ENCODE measurements around the gene SLC25A13. TPM values are rescaled to one million over a fixed set of nuclear protein-coding genes. Genes with fewer than 3 reads are reported as not detected.

The SLC25A13 gene
- total RNA-seq, 1 experiment from 2014 or later: 64.7 TPM

DNA sequence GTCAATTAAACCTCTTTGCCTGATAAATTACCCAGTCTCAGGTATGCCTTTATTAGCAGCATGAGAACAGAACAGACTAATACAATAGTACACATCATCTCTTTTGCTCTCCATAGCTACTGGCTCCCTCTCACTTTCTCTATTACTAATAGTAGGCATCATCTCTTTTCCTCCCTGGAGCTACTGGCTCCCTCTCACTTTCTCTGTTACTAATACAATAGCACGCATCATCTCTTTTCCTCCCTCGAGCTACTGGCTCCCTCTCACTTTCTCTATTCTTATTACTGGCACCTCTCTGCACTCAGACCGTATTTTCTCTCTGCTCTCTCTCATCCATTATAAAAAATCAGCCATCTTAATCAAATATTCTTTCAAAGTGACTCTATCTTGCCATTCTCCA lies 37.1 kb downstream of the SLC25A13 start:
- no peak overlapping the region for H3K4me2 ChIP-seq (ENCODE audit: low read depth, low read length, poor library complexity, severe bottlenecking)
- H3K4me1 ChIP-seq (ENCODE audit: low read length): peaks cover 16% of the 10 kb centered on the region
- no peaks in the 10 kb centered on the region for H4K20me1 ChIP-seq (ENCODE audit: insufficient read depth, low read depth, low read length)
- no peak overlapping the region for H2AFZ ChIP-seq (ENCODE audit: low read length)
- no peak overlapping the region for H3K4me3 ChIP-seq (ENCODE audit: low read length)
- H3K9ac ChIP-seq (ENCODE audit: low read length): no peak overlapping the region
- peaks cover 14% of the 10 kb centered on the region for H3K36me3 ChIP-seq (ENCODE audit: insufficient read depth, low read length)
- H3K27me3 ChIP-seq (ENCODE audit: low read length): no peaks in the 10 kb centered on the region
- no peak overlapping the region for H3K27ac ChIP-seq (ENCODE audit: low read length)
- no peaks in the 10 kb centered on the region for H3K9me2 ChIP-seq (replicated peaks; ENCODE audit: insufficient read depth, low read length)
- no peaks in the 10 kb centered on the region for H3K9me3 ChIP-seq (ENCODE audit: low read length)
- H3K79me2 ChIP-seq (ENCODE audit: low read length): peaks cover 90% of the 10 kb centered on the region
- no peak for DNase-seq

DNA sequence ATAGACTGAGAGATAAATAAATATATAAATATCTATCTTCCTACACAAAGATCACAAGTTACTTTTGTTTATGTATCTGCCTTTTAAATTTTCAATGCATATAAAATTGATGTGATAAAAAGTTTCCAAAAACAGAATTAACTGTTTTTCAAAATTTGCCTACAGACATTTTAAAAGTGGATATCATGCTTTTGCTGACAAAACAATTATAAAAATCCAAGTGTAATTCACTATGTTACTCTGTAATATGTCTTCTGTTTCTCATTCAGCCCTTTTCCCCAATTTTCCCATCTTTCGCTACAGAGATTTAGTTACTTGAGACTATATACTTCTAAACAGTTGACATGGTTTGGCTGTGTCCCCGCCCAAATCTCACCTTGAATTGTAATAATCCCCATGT lies 37.7 kb downstream of the SLC25A13 start:
- no peak overlapping the region for H3K4me3 ChIP-seq (ENCODE audit: low read length)
- H4K20me1 ChIP-seq (ENCODE audit: insufficient read depth, low read depth, low read length): no peaks in the 10 kb centered on the region
- no peak overlapping the region for H3K9ac ChIP-seq (ENCODE audit: low read length)
- no peaks in the 10 kb centered on the region for H3K9me2 ChIP-seq (replicated peaks; ENCODE audit: insufficient read depth, low read length)
- H3K9me3 ChIP-seq (ENCODE audit: low read length): no peaks in the 10 kb centered on the region
- H3K4me1 ChIP-seq (ENCODE audit: low read length): peaks cover 16% of the 10 kb centered on the region
- no peak overlapping the region for H3K27ac ChIP-seq (ENCODE audit: low read length)
- H3K27me3 ChIP-seq (ENCODE audit: low read length): no peaks in the 10 kb centered on the region
- no peak overlapping the region for H3K4me2 ChIP-seq (ENCODE audit: low read depth, low read length, poor library complexity, severe bottlenecking)
- peaks cover 15% of the 10 kb centered on the region for H3K36me3 ChIP-seq (ENCODE audit: insufficient read depth, low read length)
- no peak for DNase-seq
- H2AFZ ChIP-seq (ENCODE audit: low read length): no peak overlapping the region
- peaks cover 94% of the 10 kb centered on the region for H3K79me2 ChIP-seq (ENCODE audit: low read length)

DNA sequence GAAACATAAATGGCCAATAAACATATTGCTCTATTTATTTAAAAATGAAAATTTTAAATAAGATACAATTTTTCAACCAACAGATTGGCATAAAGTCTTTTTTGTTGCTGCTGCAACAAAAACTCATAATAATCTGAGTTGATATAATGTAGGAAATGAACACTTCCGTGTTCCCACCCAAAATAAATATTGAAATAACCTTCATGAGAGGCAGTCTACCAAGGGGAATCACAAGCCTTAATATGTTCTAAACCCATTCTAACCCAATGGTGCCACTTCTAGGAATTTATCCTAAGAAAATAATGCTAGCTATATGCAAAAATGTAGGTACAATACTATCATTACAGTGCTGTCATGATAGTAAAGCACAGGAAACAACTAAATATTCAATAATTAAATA lies 39.1 kb downstream of the SLC25A13 start:
- H3K36me3 ChIP-seq (ENCODE audit: insufficient read depth, low read length): peaks cover 20% of the 10 kb centered on the region
- H3K4me2 ChIP-seq (ENCODE audit: low read depth, low read length, poor library complexity, severe bottlenecking): no peak overlapping the region
- H3K79me2 ChIP-seq (ENCODE audit: low read length): peaks cover 97% of the 10 kb centered on the region
- H3K9ac ChIP-seq (ENCODE audit: low read length): no peak overlapping the region
- no peaks in the 10 kb centered on the region for H4K20me1 ChIP-seq (ENCODE audit: insufficient read depth, low read depth, low read length)
- H3K27me3 ChIP-seq (ENCODE audit: low read length): no peaks in the 10 kb centered on the region
- H3K4me1 ChIP-seq (ENCODE audit: low read length): peaks cover 14% of the 10 kb centered on the region
- DNase-seq: peak; percentile 22
- no peaks in the 10 kb centered on the region for H3K9me2 ChIP-seq (replicated peaks; ENCODE audit: insufficient read depth, low read length)
- H3K27ac ChIP-seq (ENCODE audit: low read length): no peak overlapping the region
- no peaks in the 10 kb centered on the region for H3K9me3 ChIP-seq (ENCODE audit: low read length)
- H2AFZ ChIP-seq (ENCODE audit: low read length): no peak overlapping the region
- no peak overlapping the region for H3K4me3 ChIP-seq (ENCODE audit: low read length)

DNA sequence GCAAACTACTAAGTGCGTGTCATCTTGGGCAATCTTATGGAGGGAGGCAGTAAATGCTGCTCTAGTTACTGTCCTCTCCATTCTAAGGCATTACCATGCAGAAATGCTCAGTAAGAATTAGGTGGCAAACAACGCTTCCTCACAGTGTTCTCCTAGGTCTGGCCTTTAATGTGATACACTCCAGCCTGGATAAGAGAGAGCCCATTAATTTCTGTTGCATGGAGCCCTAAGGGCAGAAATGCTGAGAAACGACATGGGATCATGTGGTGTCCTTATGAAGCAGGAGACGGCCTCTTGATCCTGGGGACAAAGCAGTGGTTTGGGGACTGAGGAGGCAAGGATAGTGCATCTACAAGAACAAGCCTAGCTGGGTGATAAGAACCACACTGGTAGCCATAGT lies 44.0 kb downstream of the SLC25A13 start:
- H3K79me2 ChIP-seq (ENCODE audit: low read length): peaks cover 82% of the 10 kb centered on the region
- H4K20me1 ChIP-seq (ENCODE audit: insufficient read depth, low read depth, low read length): no peaks in the 10 kb centered on the region
- no peak overlapping the region for H2AFZ ChIP-seq (ENCODE audit: low read length)
- no peak overlapping the region for H3K9ac ChIP-seq (ENCODE audit: low read length)
- H3K9me3 ChIP-seq (ENCODE audit: low read length): no peaks in the 10 kb centered on the region
- H3K27ac ChIP-seq (ENCODE audit: low read length): no peak overlapping the region
- H3K4me3 ChIP-seq (ENCODE audit: low read length): no peak overlapping the region
- H3K9me2 ChIP-seq (replicated peaks; ENCODE audit: insufficient read depth, low read length): no peaks in the 10 kb centered on the region
- peaks cover 29% of the 10 kb centered on the region for H3K36me3 ChIP-seq (ENCODE audit: insufficient read depth, low read length)
- no peak overlapping the region for H3K4me2 ChIP-seq (ENCODE audit: low read depth, low read length, poor library complexity, severe bottlenecking)
- no peaks in the 10 kb centered on the region for H3K27me3 ChIP-seq (ENCODE audit: low read length)
- H3K4me1 ChIP-seq (ENCODE audit: low read length): peaks cover 5% of the 10 kb centered on the region
- DNase-seq: peak; percentile 24

DNA sequence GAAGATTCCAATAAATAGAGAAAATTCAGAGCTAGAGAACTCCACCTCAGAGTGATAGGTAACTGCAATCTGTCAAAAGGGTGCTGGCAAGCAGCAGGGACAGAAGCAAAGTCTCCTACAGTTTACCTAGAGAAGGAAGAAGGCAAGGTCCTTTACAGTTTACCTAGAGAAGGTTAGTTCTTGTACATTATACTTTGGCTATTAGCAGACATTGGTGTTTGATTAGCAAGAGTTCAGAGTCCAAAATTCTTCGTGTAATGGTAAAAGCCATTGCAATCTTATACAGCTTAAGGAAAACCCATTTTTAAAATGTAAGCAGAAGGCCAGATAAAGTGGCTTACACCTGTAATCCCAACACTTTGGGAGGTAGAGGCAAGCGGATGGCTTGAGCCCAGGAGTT lies 45.9 kb downstream of the SLC25A13 start:
- Histone ChIP-seq H3K79me2 (ENCODE audit: low read length) (peaks cover 77% of the 10 kb centered on the region), H4K20me1 (ENCODE audit: insufficient read depth, low read depth, low read length) (no peaks in the 10 kb centered on the region), H3K9me2 (replicated peaks; ENCODE audit: insufficient read depth, low read length) (no peaks in the 10 kb centered on the region), H3K9me3 (ENCODE audit: low read length) (no peaks in the 10 kb centered on the region), H3K4me3 (ENCODE audit: low read length) (no peak overlapping the region), H3K27me3 (ENCODE audit: low read length) (no peaks in the 10 kb centered on the region), H3K27ac (ENCODE audit: low read length) (no peak overlapping the region), H3K9ac (ENCODE audit: low read length) (no peak overlapping the region), H2AFZ (ENCODE audit: low read length) (no peak overlapping the region), H3K4me2 (ENCODE audit: low read depth, low read length, poor library complexity, severe bottlenecking) (no peak overlapping the region), H3K4me1 (ENCODE audit: low read length) (peaks cover 5% of the 10 kb centered on the region), H3K36me3 (ENCODE audit: insufficient read depth, low read length) (peaks cover 28% of the 10 kb centered on the region)
- DNase-seq: peak; percentile 16

DNA sequence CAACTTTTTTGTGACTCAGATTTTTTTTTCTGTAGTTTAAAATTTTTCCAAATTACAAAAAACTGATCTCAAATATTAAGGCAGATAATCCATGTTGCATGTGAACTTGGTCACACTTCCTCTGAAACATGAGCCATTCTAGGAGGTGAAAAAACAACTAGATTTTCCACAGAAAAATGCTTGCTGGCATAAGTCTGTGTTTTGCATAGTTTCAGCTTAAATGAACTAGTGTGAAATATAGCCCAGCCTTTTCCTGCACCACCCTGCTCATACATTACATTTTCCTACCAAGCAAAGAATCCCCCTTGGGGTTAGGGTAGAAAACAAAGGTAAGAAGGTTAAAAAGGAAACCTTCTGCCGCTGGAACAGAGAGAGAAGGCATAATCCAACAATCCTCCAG lies 48.2 kb downstream of the SLC25A13 start:
- Histone ChIP-seq H3K27me3 (ENCODE audit: low read length) (no peaks in the 10 kb centered on the region), H3K4me3 (ENCODE audit: low read length) (no peak overlapping the region), H3K27ac (ENCODE audit: low read length) (no peak overlapping the region), H3K9ac (ENCODE audit: low read length) (no peak overlapping the region), H3K36me3 (ENCODE audit: insufficient read depth, low read length) (peaks cover 32% of the 10 kb centered on the region), H3K9me2 (replicated peaks; ENCODE audit: insufficient read depth, low read length) (no peaks in the 10 kb centered on the region), H3K4me2 (ENCODE audit: low read depth, low read length, poor library complexity, severe bottlenecking) (no peak overlapping the region), H3K9me3 (ENCODE audit: low read length) (no peaks in the 10 kb centered on the region), H4K20me1 (ENCODE audit: insufficient read depth, low read depth, low read length) (no peaks in the 10 kb centered on the region), H2AFZ (ENCODE audit: low read length) (no peak overlapping the region), H3K79me2 (ENCODE audit: low read length) (peaks cover 75% of the 10 kb centered on the region), H3K4me1 (ENCODE audit: low read length) (peaks cover 5% of the 10 kb centered on the region)
- peak; percentile 38 for DNase-seq

DNA sequence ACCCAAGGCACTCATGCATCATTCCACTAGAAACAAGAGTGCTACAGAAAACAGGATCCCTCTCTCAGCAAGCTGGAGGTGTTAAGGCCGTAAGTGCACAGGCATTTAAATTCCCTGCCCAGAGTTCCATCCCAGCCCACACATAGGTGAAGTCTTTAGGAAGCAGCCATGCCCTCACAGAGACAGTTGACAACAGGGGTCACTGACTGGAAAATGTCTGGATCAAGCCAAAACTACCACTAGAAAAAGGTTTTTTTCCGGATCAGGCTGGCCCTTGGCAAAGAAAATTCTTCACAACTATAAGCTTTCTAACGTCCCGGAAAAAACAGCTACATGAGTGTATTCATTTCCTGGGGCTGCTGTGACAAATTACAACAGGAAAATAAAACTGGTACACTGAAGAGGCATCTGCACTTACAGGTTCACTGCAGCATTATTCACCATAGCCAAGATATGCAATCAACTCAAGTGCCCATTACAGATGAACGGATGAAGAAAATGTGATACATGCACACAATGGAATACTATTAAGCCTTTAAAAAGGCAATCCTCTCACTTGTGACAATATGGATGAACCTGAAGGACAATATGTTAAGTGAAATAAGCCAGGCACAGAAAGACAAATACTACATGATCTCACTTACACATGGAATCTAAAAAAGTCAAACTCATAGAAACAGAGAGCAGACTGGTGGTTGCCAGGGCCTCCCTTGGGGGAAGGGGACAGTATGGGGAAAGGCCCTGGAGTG lies 52.5 kb downstream of the SLC25A13 start:
- H3K9me2 ChIP-seq (replicated peaks; ENCODE audit: insufficient read depth, low read length): no peaks in the 10 kb centered on the region
- H3K27me3 ChIP-seq (ENCODE audit: low read length): no peaks in the 10 kb centered on the region
- H3K4me1 ChIP-seq (ENCODE audit: low read length): peaks cover 5% of the 10 kb centered on the region
- H3K9me3 ChIP-seq (ENCODE audit: low read length): no peaks in the 10 kb centered on the region
- peaks cover 83% of the 10 kb centered on the region for H3K79me2 ChIP-seq (ENCODE audit: low read length)
- no peak overlapping the region for H2AFZ ChIP-seq (ENCODE audit: low read length)
- H3K36me3 ChIP-seq (ENCODE audit: insufficient read depth, low read length): peaks cover 29% of the 10 kb centered on the region
- no peak overlapping the region for H3K4me2 ChIP-seq (ENCODE audit: low read depth, low read length, poor library complexity, severe bottlenecking)
- no peak overlapping the region for H3K4me3 ChIP-seq (ENCODE audit: low read length)
- no peak for DNase-seq
- no peaks in the 10 kb centered on the region for H4K20me1 ChIP-seq (ENCODE audit: insufficient read depth, low read depth, low read length)
- H3K27ac ChIP-seq (ENCODE audit: low read length): no peak overlapping the region
- H3K9ac ChIP-seq (ENCODE audit: low read length): no peak overlapping the region

DNA sequence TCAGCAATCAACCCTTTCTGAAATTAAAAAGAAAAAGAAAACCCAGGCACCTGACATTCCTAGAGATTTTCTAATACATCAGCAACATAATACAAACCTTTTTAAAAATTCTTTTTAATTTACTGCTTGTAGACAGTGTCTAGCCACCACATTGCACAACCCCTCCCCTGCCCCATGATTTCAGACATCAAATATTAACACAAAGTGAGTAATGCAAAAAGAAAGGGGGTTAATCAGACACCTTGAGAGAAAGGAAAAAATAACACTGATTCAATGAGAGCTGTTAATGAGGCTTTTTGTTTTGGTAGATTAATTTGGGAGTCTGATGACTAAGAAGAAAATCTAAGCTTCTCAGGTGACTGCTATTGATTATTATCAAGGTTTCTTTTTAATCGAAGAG lies 55.3 kb downstream of the SLC25A13 start:
- Histone ChIP-seq H3K9me2 (replicated peaks; ENCODE audit: insufficient read depth, low read length) (no peaks in the 10 kb centered on the region), H3K4me1 (ENCODE audit: low read length) (no peaks in the 10 kb centered on the region), H3K9ac (ENCODE audit: low read length) (no peak overlapping the region), H4K20me1 (ENCODE audit: insufficient read depth, low read depth, low read length) (no peaks in the 10 kb centered on the region), H3K36me3 (ENCODE audit: insufficient read depth, low read length) (peaks cover 29% of the 10 kb centered on the region), H3K27me3 (ENCODE audit: low read length) (no peaks in the 10 kb centered on the region), H3K4me2 (ENCODE audit: low read depth, low read length, poor library complexity, severe bottlenecking) (no peak overlapping the region), H3K9me3 (ENCODE audit: low read length) (no peaks in the 10 kb centered on the region), H3K27ac (ENCODE audit: low read length) (no peak overlapping the region), H3K79me2 (ENCODE audit: low read length) (peaks cover 90% of the 10 kb centered on the region), H2AFZ (ENCODE audit: low read length) (no peak overlapping the region), H3K4me3 (ENCODE audit: low read length) (no peak overlapping the region)
- DNase-seq: no peak

Data from Karpas-422 (cell line).